Esophagus muscularis mucosa (tissue), 4 donors: ENCODE results near the gene MAGI1.

Source experiments
- CTCF ChIP-seq, 3 experiments: fragments of 200-600 bp in 2 of 3; fragments of 450-650 bp in 1 of 3; sonication (generic) in 2 of 3; IDR thresholded peaks; one replicate each; pipeline ENCODE4 v1.5.1; 2017 to 2019; ENCODE audit warnings: antibody characterized with exemption in 3 of 3, mild to moderate bottlenecking in 2 of 3, moderate library complexity in 1 of 3
- EP300 ChIP-seq: sonication (generic); formaldehyde crosslinking; IDR thresholded peaks from one replicate; pipeline ENCODE4 v1.6.1; 2017; ENCODE audit warnings: antibody characterized with exemption
- POLR2A ChIP-seq: fragments of 450-650 bp; IDR thresholded peaks from one replicate; pipeline ENCODE4 v1.6.1; 2017; ENCODE audit warnings: antibody characterized with exemption, moderate library complexity, mild to moderate bottlenecking, low read depth
- POLR2AphosphoS5 ChIP-seq, 2 donors: sonication (generic); formaldehyde crosslinking; IDR thresholded peaks; one replicate each; pipeline ENCODE4 v1.6.1; 2017; ENCODE audit warnings: antibody characterized with exemption in 2 of 2

- TF ChIP-seq CTCF (IDR thresholded peaks at IDR 0.05): no peak
- TF ChIP-seq POLR2AphosphoS5 (IDR thresholded peaks at IDR 0.05): no peak
- TF ChIP-seq POLR2A: no peak
- no peak for TF ChIP-seq EP300
These were observed 245.1 kb downstream of the MAGI1 start for GRCh38 chr3:65793495-65794200.
